A673 (cell line): ENCODE data around the gene GRN. TPM values are rescaled to one million over a fixed set of nuclear protein-coding genes. Genes with fewer than 3 reads are reported as not detected.
A peak's percentile ranks its signal among the peaks of the same experiment; 100 is the strongest.

Source experiments
- BruUV-seq: library from RNA; stranded (reverse); fragments of 400-500 nt; replicated peaks from 2 replicates; lab custom pipeline; 2021; lab: Mats Ljungman, UMichigan
- CTCF ChIA-PET: fragments of 300-600 bp; sonication (Branson Sonifier 250); formaldehyde crosslinking; loops from one replicate; lab custom pipeline; 2022; ENCODE audit warnings: antibody characterized with exemption; lab: Charles Lee
- POLR2A ChIA-PET: fragments of 300-600 bp; sonication (Branson Sonifier 250); formaldehyde crosslinking; loops from one replicate; lab custom pipeline; 2022; ENCODE audit warnings: antibody characterized with exemption; ENCODE audit not compliant: low non-redundant PET; lab: Charles Lee
- DNase-seq: peaks from one replicate; pipeline ENCODE4 v3.0.0-alpha.2; 2015; ENCODE audit warnings: low spot score
- H3K27ac ChIP-seq: fragments of 200-600 bp; sonication (generic); 2 replicates; pipeline ENCODE4 v1.5.1; 2016; ENCODE audit warnings: mixed run types, low read depth, mild to moderate bottlenecking, mixed read lengths, antibody characterized with exemption, low read length; ENCODE audit not compliant: poor library complexity, severe bottlenecking
- H3K27me3 ChIP-seq: fragments of 200-600 bp; sonication (generic); replicated peaks from 2 replicates; pipeline ENCODE4 v1.6.1; 2017; ENCODE audit warnings: mixed run types, low read depth, mild to moderate bottlenecking, mixed read lengths, antibody characterized with exemption, low read length; ENCODE audit not compliant: insufficient read depth, poor library complexity
- H3K36me3 ChIP-seq: fragments of 200-600 bp; sonication (generic); 2 replicates; pipeline ENCODE4 v1.6.1; 2016; ENCODE audit warnings: mixed run types, mild to moderate bottlenecking, mixed read lengths, antibody characterized with exemption, low read length; ENCODE audit not compliant: insufficient read depth, poor library complexity, severe bottlenecking
- H3K4me1 ChIP-seq: fragments of 200-600 bp; sonication (generic); 2 replicates; pipeline ENCODE4 v1.6.1; 2017; ENCODE audit warnings: mixed run types, mild to moderate bottlenecking, mixed read lengths, antibody characterized with exemption, low read length; ENCODE audit not compliant: insufficient read depth, poor library complexity, severe bottlenecking
- H3K4me3 ChIP-seq: fragments of 200-600 bp; sonication (generic); 2 replicates; pipeline ENCODE4 v1.5.1; 2016; ENCODE audit warnings: low read depth, mixed run types, mild to moderate bottlenecking, mixed read lengths, low read length; ENCODE audit not compliant: poor library complexity, severe bottlenecking
- H3K9me3 ChIP-seq: fragments of 200-600 bp; sonication (generic); 2 replicates; pipeline ENCODE4 v1.6.1; 2016; ENCODE audit warnings: mixed run types, low read depth, mild to moderate bottlenecking, mixed read lengths, antibody characterized with exemption, low read length; ENCODE audit not compliant: poor library complexity, severe bottlenecking
- CTCF ChIP-seq: fragments of 300-800, 200-600 bp; sonication (generic); conservative IDR thresholded peaks from 2 replicates; pipeline ENCODE4 v1.5.1; 2017; ENCODE audit warnings: low read depth, mild to moderate bottlenecking, antibody characterized with exemption, low read length, moderate library complexity, mixed read lengths
- EZH2 ChIP-seq: fragments of 200-600 bp; sonication (generic); IDR thresholded peaks from 2 replicates; pipeline ENCODE4 v1.6.1; 2017; ENCODE audit warnings: borderline replicate concordance, low read depth, mild to moderate bottlenecking, mixed read lengths, antibody characterized with exemption, low read length; ENCODE audit not compliant: poor library complexity, severe bottlenecking
- intact Hi-C: fragments of 100-400 bp; cut with micrococcal nuclease; formaldehyde crosslinking; loops from one replicate; pipeline ENCODE4 v1.10.0; 2022; ENCODE audit not compliant: unreplicated experiment
- total RNA-seq: library from RNA; stranded (reverse); gene quantifications from 2 replicates; pipeline ENCODE4 v1.2.3, GENCODE V29; 2021

Gene GRN
- total RNA-seq, 1 experiment from 2014 or later = 50.4 TPM

GRCh38 chr17:44307387-44308186 is 37.5 kb upstream of the GRN start:
- H3K9me3 ChIP-seq = no peaks in the 10 kb centered on the region
- peak; percentile 27 for DNase-seq
- H3K27ac ChIP-seq = no peak overlapping the region
- H3K4me3 ChIP-seq = no peak overlapping the region
- H3K4me1 ChIP-seq = no peaks in the 10 kb centered on the region
- H3K27me3 ChIP-seq = peaks cover 4% of the 10 kb centered on the region
- no TSS peak for BruUV-seq
- H3K36me3 ChIP-seq = no peaks in the 10 kb centered on the region
- CTCF ChIA-PET = no interaction called here
- POLR2A ChIA-PET = no interaction called here
- intact Hi-C loops = no loop called here
- TF ChIP-seq EZH2 (no peak), CTCF (no peak)

DNA sequence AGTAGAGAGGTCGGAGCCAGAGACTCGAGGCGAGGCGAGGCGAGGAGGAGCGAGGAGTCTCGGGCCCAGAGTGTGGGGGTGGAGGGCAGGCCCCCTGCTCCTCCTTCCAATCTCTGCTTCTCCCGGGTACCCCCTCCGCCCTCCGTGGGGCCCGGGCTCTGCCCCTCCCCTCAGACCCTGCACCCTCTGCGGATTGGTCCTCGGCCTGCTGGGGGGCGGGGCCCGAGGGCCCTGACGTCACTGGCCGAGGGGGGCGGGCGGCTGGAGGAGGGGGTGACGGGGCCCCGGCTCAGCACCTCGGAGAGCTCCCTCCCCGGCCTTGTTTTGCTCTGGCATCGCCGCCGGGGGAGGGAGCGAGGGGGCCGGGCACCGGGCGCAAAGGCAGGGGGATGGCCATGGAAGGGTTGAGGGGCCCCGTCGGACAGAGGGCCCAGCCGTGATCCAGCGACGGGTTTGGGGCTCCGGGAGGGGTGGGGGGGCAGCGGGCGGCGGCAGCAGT is 36.7 kb upstream of the GRN start, which contains the start of gene RUNDC3A:
TSS of gene RUNDC3A (plus strand) at position 282 of the 499 bp plus-strand sequence. CDS start 232 bp downstream, outside the sequence.
- BruUV-seq = no TSS peak
- Histone ChIP-seq H3K36me3 (no peaks in the 10 kb centered on the region), H3K27ac (no peak within 1 kb of the TSS), H3K9me3 (no peaks in the 10 kb centered on the region), H3K4me1 (no peaks in the 10 kb centered on the region), H3K4me3 (peak within 1 kb of the TSS; percentile 21), H3K27me3 (peaks cover 4% of the 10 kb centered on the region)
- ChIA-PET POLR2A (no interaction called here), CTCF (no interaction called here)
- DNase-seq = peak; percentile 80
- TF ChIP-seq EZH2 = no peak
- TF ChIP-seq CTCF = no peak
- intact Hi-C loops = no loop called here

GRCh38 chr17:44308865-44309264 is 36.2 kb upstream of the GRN start:
- Histone ChIP-seq H3K9me3 (no peaks in the 10 kb centered on the region), H3K27ac (no peak overlapping the region), H3K4me3 (peak overlapping the region; percentile 21), H3K36me3 (no peaks in the 10 kb centered on the region), H3K27me3 (peaks cover 4% of the 10 kb centered on the region), H3K4me1 (no peaks in the 10 kb centered on the region)
- CTCF ChIA-PET = no interaction called here
- DNase-seq = no peak
- POLR2A ChIA-PET = no interaction called here
- intact Hi-C loops = no loop called here
- BruUV-seq = no TSS peak
- TF ChIP-seq EZH2 (no peak), CTCF (no peak)
